ENCODE measurements around the gene LPAR1. TPM values are rescaled to one million over a fixed set of nuclear protein-coding genes. Genes with fewer than 3 reads are reported as not detected.

The LPAR1 gene
- total RNA-seq, 1 donor from 2014 or later = 23.2 TPM

- Histone ChIP-seq H3K27ac (no peak overlapping the region), H3K4me1 (peaks cover 22% of the 10 kb centered on the region), H3K9me3 (no peaks in the 10 kb centered on the region), H3K4me3 (no peak overlapping the region), H3K27me3 (ENCODE audit: low read depth) (peaks cover 7% of the 10 kb centered on the region), H3K36me3 (no peaks in the 10 kb centered on the region)
- DNase-seq = no peak
- no peak for TF ChIP-seq CTCF (IDR thresholded peaks at IDR 0.05)
- intact Hi-C loops (cut with DNase I) = no loop called here
- ATAC-seq = no peak
Observed at GRCh38 chr9:111034898-111035539, 3.3 kb downstream of the LPAR1 start.

- Histone ChIP-seq H3K27me3 (ENCODE audit: low read depth) (peaks cover 7% of the 10 kb centered on the region), H3K4me3 (no peak overlapping the region), H3K4me1 (peaks cover 22% of the 10 kb centered on the region), H3K36me3 (no peaks in the 10 kb centered on the region), H3K9me3 (no peaks in the 10 kb centered on the region), H3K27ac (no peak overlapping the region)
- TF ChIP-seq CTCF (IDR thresholded peaks at IDR 0.05) = no peak
- ATAC-seq = no peak
- intact Hi-C loops (cut with DNase I) = no loop called here
- no peak for DNase-seq
Observed at GRCh38 chr9:111034170-111034897, 3.9 kb downstream of the LPAR1 start.

GRCh38 chr9:111030492-111030891, 7.8 kb downstream of the LPAR1 start:
- H3K27me3 ChIP-seq (ENCODE audit: low read depth) = no peaks in the 10 kb centered on the region
- no peaks in the 10 kb centered on the region for H3K9me3 ChIP-seq
- no peak for TF ChIP-seq CTCF (IDR thresholded peaks at IDR 0.05)
- H3K36me3 ChIP-seq = no peaks in the 10 kb centered on the region
- ATAC-seq (no peak), DNase-seq (no peak)
- no peak overlapping the region for H3K27ac ChIP-seq
- intact Hi-C loops (cut with DNase I) = no loop called here
- no peak overlapping the region for H3K4me3 ChIP-seq
- peaks cover 7% of the 10 kb centered on the region for H3K4me1 ChIP-seq

GRCh38 chr9:111029260-111029659, 9.0 kb downstream of the LPAR1 start:
- H3K36me3 ChIP-seq = no peaks in the 10 kb centered on the region
- no peaks in the 10 kb centered on the region for H3K4me1 ChIP-seq
- ATAC-seq (no peak), DNase-seq (no peak)
- no peak overlapping the region for H3K27ac ChIP-seq
- H3K27me3 ChIP-seq (ENCODE audit: low read depth) = no peaks in the 10 kb centered on the region
- H3K9me3 ChIP-seq = no peaks in the 10 kb centered on the region
- H3K4me3 ChIP-seq = no peak overlapping the region
- no peak for TF ChIP-seq CTCF (IDR thresholded peaks at IDR 0.05)
- intact Hi-C loops (cut with DNase I) = no loop called here

- Histone ChIP-seq H3K4me3 (no peak overlapping the region), H3K4me1 (no peaks in the 10 kb centered on the region), H3K27me3 (ENCODE audit: low read depth) (no peaks in the 10 kb centered on the region), H3K9me3 (no peaks in the 10 kb centered on the region), H3K36me3 (no peaks in the 10 kb centered on the region), H3K27ac (no peak overlapping the region)
- DNase-seq = no peak
- ATAC-seq = no peak
- intact Hi-C loops (cut with DNase I) = no loop called here
- no peak for TF ChIP-seq CTCF (IDR thresholded peaks at IDR 0.05)
Observed at GRCh38 chr9:111027798-111028197, 10.5 kb downstream of the LPAR1 start.

Data from lower lobe of right lung (tissue), 2 donors.